ENCODE data around the gene DRD3.

DRD3 gene

GRCh38 chr3:114216186-114216970 lies 37.5 kb upstream of the DRD3 start:
- no peak overlapping the region for H3K4me3 ChIP-seq (ENCODE audit: low read length in 2 of 2)
- H3K9ac ChIP-seq (ENCODE audit: low read length in 2 of 2) = no peak overlapping the region
- H3K4me1 ChIP-seq (ENCODE audit: control insufficient read depth, insufficient read depth, low read length) = no peaks in the 10 kb centered on the region
- no peak overlapping the region for H3K27ac ChIP-seq (ENCODE audit: low read length)
- peaks cover 0 to 5% of the 10 kb centered on the region in 2 donors for H3K27me3 ChIP-seq (ENCODE audit: control insufficient read depth in 1 of 2, insufficient read depth in 2 of 2, low read length in 2 of 2)
- H3K36me3 ChIP-seq (ENCODE audit: control insufficient read depth in 2 of 2, insufficient read depth in 2 of 2, low read length in 2 of 2) = no peaks in the 10 kb centered on the region
- H3K9me3 ChIP-seq (ENCODE audit: control insufficient read depth in 2 of 2, low read length in 2 of 2) = no peaks in the 10 kb centered on the region

DNA sequence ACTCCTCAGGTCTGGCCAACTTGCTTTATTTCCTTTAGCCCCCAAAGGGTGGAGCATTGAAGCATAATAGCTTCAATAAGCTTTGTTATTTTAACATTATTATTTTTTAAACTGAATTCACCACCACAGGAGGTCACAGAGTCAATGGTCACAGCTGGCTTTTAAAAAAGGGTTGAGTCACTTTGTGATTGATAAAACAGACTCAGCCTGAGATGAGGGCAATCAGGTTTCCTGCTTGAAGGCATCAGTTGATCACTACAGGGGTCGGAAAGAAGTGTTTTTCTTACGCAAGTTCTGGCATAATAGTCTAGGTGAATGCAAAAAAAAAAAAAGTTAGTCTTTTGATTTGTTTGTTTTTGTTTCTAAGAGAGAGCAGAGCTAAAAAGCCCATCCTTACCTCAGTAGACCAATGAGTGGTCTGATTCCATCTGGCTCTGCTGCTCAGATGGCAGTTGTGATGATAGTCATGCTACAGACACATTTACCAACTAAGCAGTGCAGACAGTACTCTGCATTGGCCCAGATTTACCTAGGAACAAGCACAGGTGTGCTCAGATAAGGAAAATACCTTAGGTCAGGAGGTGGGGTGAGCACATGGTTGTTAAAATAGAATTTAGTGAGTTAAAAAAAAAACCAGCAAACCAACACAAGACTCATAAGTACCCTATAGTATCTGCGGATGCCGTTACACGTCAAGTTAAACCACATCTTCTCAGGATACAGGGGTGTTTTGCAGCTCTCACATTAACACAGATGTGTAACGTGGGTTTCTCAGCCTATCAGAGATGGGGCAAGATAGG lies 35.9 kb upstream of the DRD3 start:
- peaks cover 0 to 5% of the 10 kb centered on the region in 2 donors for H3K27me3 ChIP-seq (ENCODE audit: control insufficient read depth in 1 of 2, insufficient read depth in 2 of 2, low read length in 2 of 2)
- H3K36me3 ChIP-seq (ENCODE audit: control insufficient read depth in 2 of 2, insufficient read depth in 2 of 2, low read length in 2 of 2) = no peaks in the 10 kb centered on the region
- H3K9ac ChIP-seq (ENCODE audit: low read length in 2 of 2) = no peak overlapping the region
- H3K4me1 ChIP-seq (ENCODE audit: control insufficient read depth, insufficient read depth, low read length) = no peaks in the 10 kb centered on the region
- H3K4me3 ChIP-seq (ENCODE audit: low read length in 2 of 2) = peak overlapping the region in 1 of 2 donors; percentile 47
- no peaks in the 10 kb centered on the region for H3K9me3 ChIP-seq (ENCODE audit: control insufficient read depth in 2 of 2, low read length in 2 of 2)
- H3K27ac ChIP-seq (ENCODE audit: low read length) = no peak overlapping the region

- no peaks in the 10 kb centered on the region for H3K9me3 ChIP-seq (ENCODE audit: control insufficient read depth in 2 of 2, low read length in 2 of 2)
- peak overlapping the region in 1 of 2 donors; percentile 47 for H3K4me3 ChIP-seq (ENCODE audit: low read length in 2 of 2)
- peaks cover 0 to 5% of the 10 kb centered on the region in 2 donors for H3K27me3 ChIP-seq (ENCODE audit: control insufficient read depth in 1 of 2, insufficient read depth in 2 of 2, low read length in 2 of 2)
- no peak overlapping the region for H3K9ac ChIP-seq (ENCODE audit: low read length in 2 of 2)
- no peak overlapping the region for H3K27ac ChIP-seq (ENCODE audit: low read length)
- no peaks in the 10 kb centered on the region for H3K36me3 ChIP-seq (ENCODE audit: control insufficient read depth in 2 of 2, insufficient read depth in 2 of 2, low read length in 2 of 2)
- no peaks in the 10 kb centered on the region for H3K4me1 ChIP-seq (ENCODE audit: control insufficient read depth, insufficient read depth, low read length)
Observed at GRCh38 chr3:114213627-114214541, 35.0 kb upstream of the DRD3 start.

DNA sequence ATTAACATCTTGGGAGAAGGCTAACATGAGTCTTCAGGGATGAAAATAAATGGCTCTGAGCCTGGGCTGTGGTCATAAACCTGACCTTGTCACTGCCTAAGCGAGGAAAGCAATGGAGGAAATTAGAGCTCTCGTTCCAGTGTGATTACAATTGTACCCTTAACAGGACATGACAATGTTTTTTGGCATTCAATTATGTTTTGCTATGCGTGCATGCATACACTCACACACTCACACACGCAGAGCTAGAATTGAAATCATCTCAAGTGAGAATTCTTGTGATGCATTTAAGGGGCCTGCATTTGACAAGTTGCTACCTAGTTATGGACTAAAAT lies 34.4 kb upstream of the DRD3 start:
- no peak overlapping the region for H3K27ac ChIP-seq (ENCODE audit: low read length)
- no peak overlapping the region for H3K9ac ChIP-seq (ENCODE audit: low read length in 2 of 2)
- H3K4me1 ChIP-seq (ENCODE audit: control insufficient read depth, insufficient read depth, low read length) = no peaks in the 10 kb centered on the region
- no peak overlapping the region for H3K4me3 ChIP-seq (ENCODE audit: low read length in 2 of 2)
- no peaks in the 10 kb centered on the region for H3K36me3 ChIP-seq (ENCODE audit: control insufficient read depth in 2 of 2, insufficient read depth in 2 of 2, low read length in 2 of 2)
- H3K27me3 ChIP-seq (ENCODE audit: control insufficient read depth in 1 of 2, insufficient read depth in 2 of 2, low read length in 2 of 2) = peaks cover 0 to 5% of the 10 kb centered on the region in 2 donors
- no peaks in the 10 kb centered on the region for H3K9me3 ChIP-seq (ENCODE audit: control insufficient read depth in 2 of 2, low read length in 2 of 2)

DNA sequence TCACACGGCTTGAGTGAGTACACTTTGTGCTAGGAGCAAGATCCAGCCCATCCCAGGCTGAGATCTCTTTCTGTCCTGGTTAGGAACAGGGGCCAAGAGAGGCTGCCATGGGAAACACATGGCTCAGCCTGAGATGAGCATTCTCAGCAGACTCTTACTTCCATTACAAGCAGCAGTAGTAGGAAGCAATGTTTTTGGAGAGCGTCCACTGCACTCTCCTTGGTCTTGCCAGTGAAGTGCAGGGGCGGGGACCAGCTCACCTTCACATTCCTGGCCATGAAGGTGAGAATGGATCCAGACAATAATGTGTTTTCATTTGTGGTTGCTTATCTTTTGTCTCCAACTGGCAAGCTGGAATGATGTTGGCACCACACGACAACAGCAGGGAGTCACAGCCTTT lies 33.8 kb upstream of the DRD3 start:
- Histone ChIP-seq H3K27ac (ENCODE audit: low read length) (no peak overlapping the region), H3K9me3 (ENCODE audit: control insufficient read depth in 2 of 2, low read length in 2 of 2) (no peaks in the 10 kb centered on the region), H3K4me3 (ENCODE audit: low read length in 2 of 2) (no peak overlapping the region), H3K9ac (ENCODE audit: low read length in 2 of 2) (no peak overlapping the region), H3K36me3 (ENCODE audit: control insufficient read depth in 2 of 2, insufficient read depth in 2 of 2, low read length in 2 of 2) (no peaks in the 10 kb centered on the region), H3K4me1 (ENCODE audit: control insufficient read depth, insufficient read depth, low read length) (no peaks in the 10 kb centered on the region), H3K27me3 (ENCODE audit: control insufficient read depth in 1 of 2, insufficient read depth in 2 of 2, low read length in 2 of 2) (peaks cover 0 to 5% of the 10 kb centered on the region in 2 donors)

- H3K36me3 ChIP-seq (ENCODE audit: control insufficient read depth in 2 of 2, insufficient read depth in 2 of 2, low read length in 2 of 2) = no peaks in the 10 kb centered on the region
- no peaks in the 10 kb centered on the region for H3K9me3 ChIP-seq (ENCODE audit: control insufficient read depth in 2 of 2, low read length in 2 of 2)
- no peak overlapping the region for H3K27ac ChIP-seq (ENCODE audit: low read length)
- H3K4me3 ChIP-seq (ENCODE audit: low read length in 2 of 2) = no peak overlapping the region
- H3K27me3 ChIP-seq (ENCODE audit: control insufficient read depth in 1 of 2, insufficient read depth in 2 of 2, low read length in 2 of 2) = peaks cover 0 to 4% of the 10 kb centered on the region in 2 donors
- no peaks in the 10 kb centered on the region for H3K4me1 ChIP-seq (ENCODE audit: control insufficient read depth, insufficient read depth, low read length)
- H3K9ac ChIP-seq (ENCODE audit: low read length in 2 of 2) = no peak overlapping the region
Observed at GRCh38 chr3:114207768-114208167, 28.9 kb upstream of the DRD3 start.

DNA sequence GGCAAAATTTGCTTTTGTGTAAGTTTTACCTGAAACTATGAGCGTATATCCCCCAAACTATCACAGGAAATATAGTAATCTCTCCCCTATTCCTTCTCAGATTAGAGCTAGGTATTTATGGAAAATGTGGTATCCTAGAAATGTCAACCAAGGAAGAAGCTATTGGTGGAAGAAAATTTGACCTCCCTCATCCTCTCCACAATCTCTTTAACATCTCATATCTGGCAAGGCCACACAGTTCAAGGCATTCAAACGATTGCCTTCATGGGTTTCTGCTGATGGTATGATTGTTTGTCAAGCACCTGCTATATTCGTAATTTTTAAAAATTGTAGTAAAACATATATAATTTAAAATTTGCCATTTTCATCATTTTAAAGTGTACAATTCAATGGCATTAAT lies 27.5 kb upstream of the DRD3 start:
- H3K9ac ChIP-seq (ENCODE audit: low read length in 2 of 2) = no peak overlapping the region
- no peaks in the 10 kb centered on the region for H3K4me1 ChIP-seq (ENCODE audit: control insufficient read depth, insufficient read depth, low read length)
- H3K4me3 ChIP-seq (ENCODE audit: low read length in 2 of 2) = no peak overlapping the region
- H3K9me3 ChIP-seq (ENCODE audit: control insufficient read depth in 2 of 2, low read length in 2 of 2) = no peaks in the 10 kb centered on the region
- H3K27ac ChIP-seq (ENCODE audit: low read length) = no peak overlapping the region
- H3K27me3 ChIP-seq (ENCODE audit: control insufficient read depth in 1 of 2, insufficient read depth in 2 of 2, low read length in 2 of 2) = no peaks in the 10 kb centered on the region
- no peaks in the 10 kb centered on the region for H3K36me3 ChIP-seq (ENCODE audit: control insufficient read depth in 2 of 2, insufficient read depth in 2 of 2, low read length in 2 of 2)

DNA sequence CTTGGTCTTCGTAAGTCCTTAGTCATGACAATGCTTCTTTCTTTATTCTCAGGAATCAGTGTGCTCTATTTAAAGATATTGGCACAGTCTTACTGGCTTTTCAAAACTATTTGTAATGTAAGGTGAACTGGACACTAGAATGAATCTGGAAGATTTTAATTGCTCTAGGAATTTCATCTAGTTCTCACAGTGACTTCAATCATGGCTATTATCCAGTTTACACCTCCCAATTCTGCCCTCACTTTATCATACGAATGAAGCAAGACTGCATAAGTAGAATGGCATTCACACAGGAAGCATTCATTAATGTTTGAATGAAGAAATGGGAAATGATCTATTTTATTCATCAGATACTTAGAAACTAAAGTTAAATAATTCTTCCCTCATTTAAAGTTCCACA lies 26.7 kb upstream of the DRD3 start:
- H3K27me3 ChIP-seq (ENCODE audit: control insufficient read depth in 1 of 2, insufficient read depth in 2 of 2, low read length in 2 of 2) = no peaks in the 10 kb centered on the region
- no peak overlapping the region for H3K4me3 ChIP-seq (ENCODE audit: low read length in 2 of 2)
- no peaks in the 10 kb centered on the region for H3K4me1 ChIP-seq (ENCODE audit: control insufficient read depth, insufficient read depth, low read length)
- no peaks in the 10 kb centered on the region for H3K36me3 ChIP-seq (ENCODE audit: control insufficient read depth in 2 of 2, insufficient read depth in 2 of 2, low read length in 2 of 2)
- H3K27ac ChIP-seq (ENCODE audit: low read length) = no peak overlapping the region
- no peaks in the 10 kb centered on the region for H3K9me3 ChIP-seq (ENCODE audit: control insufficient read depth in 2 of 2, low read length in 2 of 2)
- H3K9ac ChIP-seq (ENCODE audit: low read length in 2 of 2) = no peak overlapping the region

GRCh38 chr3:114194750-114195149 lies 15.9 kb upstream of the DRD3 start:
- Histone ChIP-seq H3K4me3 (ENCODE audit: low read length in 2 of 2) (no peak overlapping the region), H3K36me3 (ENCODE audit: control insufficient read depth in 2 of 2, insufficient read depth in 2 of 2, low read length in 2 of 2) (no peaks in the 10 kb centered on the region), H3K9ac (ENCODE audit: low read length in 2 of 2) (no peak overlapping the region), H3K27me3 (ENCODE audit: control insufficient read depth in 1 of 2, insufficient read depth in 2 of 2, low read length in 2 of 2) (no peaks in the 10 kb centered on the region), H3K27ac (ENCODE audit: low read length) (no peak overlapping the region), H3K9me3 (ENCODE audit: control insufficient read depth in 2 of 2, low read length in 2 of 2) (no peaks in the 10 kb centered on the region), H3K4me1 (ENCODE audit: control insufficient read depth, insufficient read depth, low read length) (no peaks in the 10 kb centered on the region)

DNA sequence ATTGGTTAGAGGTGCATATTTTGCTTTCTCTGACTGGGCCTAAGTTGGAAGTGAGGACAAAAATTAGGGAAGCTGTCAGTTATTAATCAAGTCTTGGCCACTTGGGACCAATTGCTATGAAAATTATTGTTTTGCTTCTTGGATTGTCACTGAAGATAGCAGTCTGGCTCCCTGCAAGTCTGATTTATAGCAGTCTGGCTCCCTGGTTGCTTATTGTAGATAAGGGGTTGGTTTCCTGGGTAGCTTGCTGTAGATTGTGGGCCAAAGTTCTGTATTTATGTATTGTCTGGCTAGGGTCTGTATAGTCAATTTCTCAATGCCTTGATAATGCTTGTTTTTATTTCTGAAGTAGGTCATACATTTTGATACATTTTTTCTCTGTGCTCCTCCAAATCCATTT lies 13.3 kb upstream of the DRD3 start:
- Histone ChIP-seq H3K36me3 (ENCODE audit: control insufficient read depth in 2 of 2, insufficient read depth in 2 of 2, low read length in 2 of 2) (no peaks in the 10 kb centered on the region), H3K4me3 (ENCODE audit: low read length in 2 of 2) (no peak overlapping the region), H3K27ac (ENCODE audit: low read length) (no peak overlapping the region), H3K9me3 (ENCODE audit: control insufficient read depth in 2 of 2, low read length in 2 of 2) (no peaks in the 10 kb centered on the region), H3K27me3 (ENCODE audit: control insufficient read depth in 1 of 2, insufficient read depth in 2 of 2, low read length in 2 of 2) (no peaks in the 10 kb centered on the region), H3K9ac (ENCODE audit: low read length in 2 of 2) (no peak overlapping the region), H3K4me1 (ENCODE audit: control insufficient read depth, insufficient read depth, low read length) (no peaks in the 10 kb centered on the region)
